ENCODE data around the gene PRMT1. TPM values are rescaled to one million over a fixed set of nuclear protein-coding genes. Genes with fewer than 3 reads are reported as not detected.

Gene PRMT1
- total RNA-seq, 1 donor from 2014 or later = 156 TPM

GRCh38 chr19:49664171-49665035 lies 12.7 kb upstream of the PRMT1 start:
- no peaks in the 10 kb centered on the region for H3K9me3 ChIP-seq
- DNase-seq (ENCODE audit: extremely low spot score in 2 of 2) = peak in 1 of 2 donors; percentile 95
- H3K27ac ChIP-seq = peak overlapping the region; percentile 89
- peak in 1 of 2 donors; percentile 58 for TF ChIP-seq POLR2A (IDR thresholded peaks at IDR 0.05)
- peak; percentile 39 to 93 for TF ChIP-seq POLR2AphosphoS5 (IDR thresholded peaks at IDR 0.05; ENCODE audit: insufficient read depth in 1 of 2, low read depth in 1 of 2)
- TF ChIP-seq CTCF (IDR thresholded peaks at IDR 0.05) = peak in 1 of 3 experiments; percentile 36
- no peaks in the 10 kb centered on the region for H3K27me3 ChIP-seq
- peaks cover 0 to 36% of the 10 kb centered on the region in 2 donors for H3K36me3 ChIP-seq
- peaks cover 22% of the 10 kb centered on the region for H3K4me1 ChIP-seq
- H3K4me3 ChIP-seq = peak overlapping the region; percentile 68 to 73
- intact Hi-C loops (cut with DNase I) = loop anchor here (10.0 kb wide), 1 partner anchor 170 kb away; the partner anchor contains the start of gene RPS11

- Histone ChIP-seq H3K27ac (peak overlapping the region; percentile 89), H3K4me3 (peak overlapping the region; percentile 68 to 73), H3K9me3 (no peaks in the 10 kb centered on the region), H3K27me3 (no peaks in the 10 kb centered on the region), H3K4me1 (peaks cover 22% of the 10 kb centered on the region), H3K36me3 (peaks cover 0 to 30% of the 10 kb centered on the region in 2 donors)
- TF ChIP-seq POLR2AphosphoS5 (IDR thresholded peaks at IDR 0.05; ENCODE audit: insufficient read depth in 1 of 2, low read depth in 1 of 2) = no peak
- TF ChIP-seq CTCF (IDR thresholded peaks at IDR 0.05) = no peak
- no peak for TF ChIP-seq POLR2A (IDR thresholded peaks at IDR 0.05)
- no peak for DNase-seq (ENCODE audit: extremely low spot score in 2 of 2)
- intact Hi-C loops (cut with DNase I) = loop anchor here (10.0 kb wide), 1 partner anchor 170 kb away; the partner anchor contains the start of gene RPS11
Observed at GRCh38 chr19:49665036-49665350, 12.1 kb upstream of the PRMT1 start.

- TF ChIP-seq CTCF (IDR thresholded peaks at IDR 0.05) (no peak), POLR2AphosphoS5 (IDR thresholded peaks at IDR 0.05; ENCODE audit: insufficient read depth in 1 of 2, low read depth in 1 of 2) (peak; percentile 99 to 100), POLR2A (IDR thresholded peaks at IDR 0.05) (peak in 1 of 2 donors; percentile 85)
- DNase-seq (ENCODE audit: extremely low spot score in 2 of 2) = peak; percentile 98
- intact Hi-C loops (cut with DNase I) = loop anchor here (10.0 kb wide), 1 partner anchor 171 kb away; the partner anchor contains the start of gene RPS11
Observed at GRCh38 chr19:49665351-49666119, 11.5 kb upstream of the PRMT1 start, which contains the start of the genes BCL2L12 and IRF3. BCL2L12 (plus strand) TSS chr19:49665933; CDS start chr19:49666693, 760 bp downstream. IRF3 (minus strand) TSS chr19:49665857; CDS start chr19:49664838, 1,019 bp downstream.

GRCh38 chr19:49666120-49666444 lies 11.0 kb upstream of the PRMT1 start:
- no peaks in the 10 kb centered on the region for H3K27me3 ChIP-seq
- H3K4me3 ChIP-seq = peak overlapping the region; percentile 68 to 73
- H3K36me3 ChIP-seq = peaks cover 0 to 19% of the 10 kb centered on the region in 2 donors
- peaks cover 22% of the 10 kb centered on the region for H3K4me1 ChIP-seq
- no peak for TF ChIP-seq CTCF (IDR thresholded peaks at IDR 0.05)
- no peak for TF ChIP-seq POLR2AphosphoS5 (IDR thresholded peaks at IDR 0.05; ENCODE audit: insufficient read depth in 1 of 2, low read depth in 1 of 2)
- TF ChIP-seq POLR2A (IDR thresholded peaks at IDR 0.05) = no peak
- intact Hi-C loops (cut with DNase I) = loop anchor here (10.0 kb wide), 1 partner anchor 171 kb away; the partner anchor contains the start of gene RPS11
- DNase-seq (ENCODE audit: extremely low spot score in 2 of 2) = no peak
- H3K9me3 ChIP-seq = no peaks in the 10 kb centered on the region
- H3K27ac ChIP-seq = peak overlapping the region; percentile 89

More at GRCh38 chr19:49665351-49666119, 11.5 kb upstream of the PRMT1 start, which contains the start of the genes BCL2L12 and IRF3:
- H3K9me3 ChIP-seq = no peaks in the 10 kb centered on the region
- H3K27me3 ChIP-seq = no peaks in the 10 kb centered on the region
- peaks cover 22% of the 10 kb centered on the region for H3K4me1 ChIP-seq
- H3K4me3 ChIP-seq = peak within 1 kb of the TSS; percentile 68 to 73
- peak within 1 kb of the TSS; percentile 89 for H3K27ac ChIP-seq
- peaks cover 0 to 24% of the 10 kb centered on the region in 2 donors for H3K36me3 ChIP-seq
